ENCODE data around the gene UNC13C. TPM values are rescaled to one million over a fixed set of nuclear protein-coding genes. Genes with fewer than 3 reads are reported as not detected.

UNC13C gene
- total and polyA plus RNA-seq, 10 of the 15 experiments (the other 5 are each of a cell fraction or from before 2014, with no cell fraction given): 9.9 to 81.3 (median 25.0) TPM

DNA sequence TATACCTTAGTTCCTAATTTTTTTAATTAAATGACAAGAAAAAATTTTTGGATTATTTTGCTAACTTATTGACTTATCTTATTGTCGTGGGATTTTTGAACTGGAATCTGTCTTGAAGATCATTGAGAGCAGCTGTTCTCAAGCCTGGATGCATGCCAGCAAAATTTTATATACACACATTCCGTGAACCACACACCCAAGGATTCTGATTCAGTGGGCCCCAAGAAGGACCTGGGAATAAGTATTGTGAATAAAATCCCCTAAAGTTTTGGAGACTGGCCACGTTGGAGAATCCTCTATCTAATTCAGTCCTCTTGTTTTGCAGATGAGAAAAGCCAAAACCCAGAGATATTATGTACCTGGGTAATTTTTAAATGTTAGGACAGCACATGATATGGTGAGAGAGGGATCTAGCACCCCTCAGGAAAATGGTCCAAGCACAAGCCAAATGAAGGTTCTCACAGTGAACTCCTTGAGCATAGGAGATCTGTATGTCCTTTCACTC is 55.2 kb downstream of the UNC13C start:
- ChIA-PET CTCF (interaction anchor here (0.6 to 1.3 kb wide), 3 partner anchors 30 to 270 kb away, joined by 4 to 6 read pairs (median 5); no protein-coding TSS in a partner anchor), SMC1A (ENCODE audit: uncharacterized antibody, unreplicated experiment) (interaction anchor here (0.6 to 1.6 kb wide), 6 partner anchors 12 to 70 kb away, joined by 3 to 7 read pairs (median 3); no protein-coding TSS in a partner anchor), POLR2A (no interaction called here), RAD21 (ENCODE audit: unreplicated experiment) (interaction anchor here (0.9 to 1.0 kb wide), 2 partner anchors 19 to 37 kb away, joined by 3 to 4 read pairs; no protein-coding TSS in a partner anchor)
- no peaks in the 10 kb centered on the region for H4K20me1 ChIP-seq (ENCODE audit: control insufficient read depth, insufficient read depth)
- WGBS (ENCODE audit: insufficient coverage, insufficient replicate concordance, low lambda C conversion rate, missing lambda C conversion rate): 15% methylated on average over 3 of the region's 3 CpGs
- H3K27me3 ChIP-seq (replicated peaks in 1 of 2; ENCODE audit: control insufficient read depth in 2 of 2, insufficient read depth in 2 of 2, low read length in 1 of 2): no peaks in the 10 kb centered on the region
- no peaks in the 10 kb centered on the region for H3K36me3 ChIP-seq (ENCODE audit: control insufficient read depth in 2 of 2, insufficient read depth in 2 of 2, low read length in 1 of 2)
- no peak for DNase-seq (ENCODE audit: low read depth, low spot score)
- H3K9ac ChIP-seq (ENCODE audit: control insufficient read depth, insufficient read depth, low read length): no peak overlapping the region
- H2AFZ ChIP-seq (ENCODE audit: control insufficient read depth, low read depth, low read length): no peak overlapping the region
- H3K27ac ChIP-seq (ENCODE audit: control insufficient read depth, insufficient read depth): no peak overlapping the region
- no peaks in the 10 kb centered on the region for H3K79me2 ChIP-seq (ENCODE audit: control insufficient read depth, insufficient read depth, low read length)
- in situ Hi-C loops (cut with MboI) (no loop called here), intact Hi-C loops (cut with micrococcal nuclease; ENCODE audit: unreplicated experiment) (no loop called here)
- ATAC-seq: no peak; the same call in 2 of the 3 replicates
- no peak for FAIRE-seq
- H3K9me3 ChIP-seq (replicated peaks; ENCODE audit: control insufficient read depth, insufficient read depth, low read length): no peaks in the 10 kb centered on the region
- H3K4me1 ChIP-seq (ENCODE audit: control insufficient read depth, insufficient read depth, low read length): no peaks in the 10 kb centered on the region
- BruUV-seq (replicated peaks): no TSS peak
- no peak overlapping the region for H3K4me2 ChIP-seq (ENCODE audit: control insufficient read depth, insufficient read depth)
- H3K4me3 ChIP-seq: no peak overlapping the region
- TF ChIP-seq MTA3 (IDR thresholded peaks at IDR 0.05; ENCODE audit: borderline replicate concordance, low read length) (no peak), ATF7 (IDR thresholded peaks at IDR 0.05; ENCODE audit: low read depth) (no peak), CBFB (IDR thresholded peaks at IDR 0.05; ENCODE audit: low read depth) (no peak), NFYA (IDR thresholded peaks at IDR 0.05; ENCODE audit: borderline replicate concordance, low read depth, low read length) (no peak), YBX1 (IDR thresholded peaks at IDR 0.05) (no peak), FOXM1 (IDR thresholded peaks at IDR 0.05; ENCODE audit: low read depth, low read length) (no peak), DPF2 (IDR thresholded peaks at IDR 0.05) (no peak), ZSCAN29 (IDR thresholded peaks at IDR 0.05) (no peak), POLR2AphosphoS5 (IDR thresholded peaks at IDR 0.05; ENCODE audit: low read length) (no peak), POLR2AphosphoS2 (IDR thresholded peaks at IDR 0.05; ENCODE audit: low read depth, low read length) (no peak), CBX3 (IDR thresholded peaks at IDR 0.05; ENCODE audit: borderline replicate concordance, low read depth) (no peak), IRF4 (IDR thresholded peaks at IDR 0.05; ENCODE audit: low read depth, low read length) (no peak), POU2F2 (IDR thresholded peaks at IDR 0.05; ENCODE audit: borderline replicate concordance, low read depth, low read length) (no peak), RFX5 (IDR thresholded peaks at IDR 0.05; ENCODE audit: low read depth, low read length) (no peak)
- TF ChIP-seq, protein P1, sequence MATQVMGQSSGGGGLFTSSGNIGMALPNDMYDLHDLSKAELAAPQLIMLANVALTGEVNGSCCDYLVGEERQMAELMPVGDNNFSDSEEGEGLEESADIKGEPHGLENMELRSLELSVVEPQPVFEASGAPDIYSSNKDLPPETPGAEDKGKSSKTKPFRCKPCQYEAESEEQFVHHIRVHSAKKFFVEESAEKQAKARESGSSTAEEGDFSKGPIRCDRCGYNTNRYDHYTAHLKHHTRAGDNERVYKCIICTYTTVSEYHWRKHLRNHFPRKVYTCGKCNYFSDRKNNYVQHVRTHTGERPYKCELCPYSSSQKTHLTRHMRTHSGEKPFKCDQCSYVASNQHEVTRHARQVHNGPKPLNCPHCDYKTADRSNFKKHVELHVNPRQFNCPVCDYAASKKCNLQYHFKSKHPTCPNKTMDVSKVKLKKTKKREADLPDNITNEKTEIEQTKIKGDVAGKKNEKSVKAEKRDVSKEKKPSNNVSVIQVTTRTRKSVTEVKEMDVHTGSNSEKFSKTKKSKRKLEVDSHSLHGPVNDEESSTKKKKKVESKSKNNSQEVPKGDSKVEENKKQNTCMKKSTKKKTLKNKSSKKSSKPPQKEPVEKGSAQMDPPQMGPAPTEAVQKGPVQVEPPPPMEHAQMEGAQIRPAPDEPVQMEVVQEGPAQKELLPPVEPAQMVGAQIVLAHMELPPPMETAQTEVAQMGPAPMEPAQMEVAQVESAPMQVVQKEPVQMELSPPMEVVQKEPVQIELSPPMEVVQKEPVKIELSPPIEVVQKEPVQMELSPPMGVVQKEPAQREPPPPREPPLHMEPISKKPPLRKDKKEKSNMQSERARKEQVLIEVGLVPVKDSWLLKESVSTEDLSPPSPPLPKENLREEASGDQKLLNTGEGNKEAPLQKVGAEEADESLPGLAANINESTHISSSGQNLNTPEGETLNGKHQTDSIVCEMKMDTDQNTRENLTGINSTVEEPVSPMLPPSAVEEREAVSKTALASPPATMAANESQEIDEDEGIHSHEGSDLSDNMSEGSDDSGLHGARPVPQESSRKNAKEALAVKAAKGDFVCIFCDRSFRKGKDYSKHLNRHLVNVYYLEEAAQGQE (IDR thresholded peaks at IDR 0.05; ENCODE audit: low read depth, low read length): no peak
- TF ChIP-seq, protein P2, sequence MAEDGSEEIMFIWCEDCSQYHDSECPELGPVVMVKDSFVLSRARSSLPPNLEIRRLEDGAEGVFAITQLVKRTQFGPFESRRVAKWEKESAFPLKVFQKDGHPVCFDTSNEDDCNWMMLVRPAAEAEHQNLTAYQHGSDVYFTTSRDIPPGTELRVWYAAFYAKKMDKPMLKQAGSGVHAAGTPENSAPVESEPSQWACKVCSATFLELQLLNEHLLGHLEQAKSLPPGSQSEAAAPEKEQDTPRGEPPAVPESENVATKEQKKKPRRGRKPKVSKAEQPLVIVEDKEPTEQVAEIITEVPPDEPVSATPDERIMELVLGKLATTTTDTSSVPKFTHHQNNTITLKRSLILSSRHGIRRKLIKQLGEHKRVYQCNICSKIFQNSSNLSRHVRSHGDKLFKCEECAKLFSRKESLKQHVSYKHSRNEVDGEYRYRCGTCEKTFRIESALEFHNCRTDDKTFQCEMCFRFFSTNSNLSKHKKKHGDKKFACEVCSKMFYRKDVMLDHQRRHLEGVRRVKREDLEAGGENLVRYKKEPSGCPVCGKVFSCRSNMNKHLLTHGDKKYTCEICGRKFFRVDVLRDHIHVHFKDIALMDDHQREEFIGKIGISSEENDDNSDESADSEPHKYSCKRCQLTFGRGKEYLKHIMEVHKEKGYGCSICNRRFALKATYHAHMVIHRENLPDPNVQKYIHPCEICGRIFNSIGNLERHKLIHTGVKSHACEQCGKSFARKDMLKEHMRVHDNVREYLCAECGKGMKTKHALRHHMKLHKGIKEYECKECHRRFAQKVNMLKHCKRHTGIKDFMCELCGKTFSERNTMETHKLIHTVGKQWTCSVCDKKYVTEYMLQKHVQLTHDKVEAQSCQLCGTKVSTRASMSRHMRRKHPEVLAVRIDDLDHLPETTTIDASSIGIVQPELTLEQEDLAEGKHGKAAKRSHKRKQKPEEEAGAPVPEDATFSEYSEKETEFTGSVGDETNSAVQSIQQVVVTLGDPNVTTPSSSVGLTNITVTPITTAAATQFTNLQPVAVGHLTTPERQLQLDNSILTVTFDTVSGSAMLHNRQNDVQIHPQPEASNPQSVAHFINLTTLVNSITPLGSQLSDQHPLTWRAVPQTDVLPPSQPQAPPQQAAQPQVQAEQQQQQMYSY (CRISPR knock-in tag; IDR thresholded peaks at IDR 0.05): no peak
- TF ChIP-seq, protein P3, sequence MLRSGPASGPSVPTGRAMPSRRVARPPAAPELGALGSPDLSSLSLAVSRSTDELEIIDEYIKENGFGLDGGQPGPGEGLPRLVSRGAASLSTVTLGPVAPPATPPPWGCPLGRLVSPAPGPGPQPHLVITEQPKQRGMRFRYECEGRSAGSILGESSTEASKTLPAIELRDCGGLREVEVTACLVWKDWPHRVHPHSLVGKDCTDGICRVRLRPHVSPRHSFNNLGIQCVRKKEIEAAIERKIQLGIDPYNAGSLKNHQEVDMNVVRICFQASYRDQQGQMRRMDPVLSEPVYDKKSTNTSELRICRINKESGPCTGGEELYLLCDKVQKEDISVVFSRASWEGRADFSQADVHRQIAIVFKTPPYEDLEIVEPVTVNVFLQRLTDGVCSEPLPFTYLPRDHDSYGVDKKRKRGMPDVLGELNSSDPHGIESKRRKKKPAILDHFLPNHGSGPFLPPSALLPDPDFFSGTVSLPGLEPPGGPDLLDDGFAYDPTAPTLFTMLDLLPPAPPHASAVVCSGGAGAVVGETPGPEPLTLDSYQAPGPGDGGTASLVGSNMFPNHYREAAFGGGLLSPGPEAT (IDR thresholded peaks at IDR 0.05; ENCODE audit: low read depth): no peak

Data from GM12878 (cell line).